Fibroblast of lung (primary cell): ENCODE data around the gene SAG.

Experiments
- EZH2 ChIP-seq: IDR thresholded peaks from 2 replicates; pipeline ENCODE4 v1.5.1; 2012; ENCODE audit warnings: low read length, control low read depth, mild to moderate bottlenecking; ENCODE audit errors: missing control alignments
- TF ChIP-seq, protein P1 (sequence below), 2 donors: IDR thresholded peaks in 1 of 2; conservative IDR thresholded peaks in 1 of 2; 1 replicate in 1 of 2; 2 replicates in 1 of 2; pipeline ENCODE4 v1.5.1; 2011 to 2012; ENCODE audit warnings: low read length in 2 of 2, control low read depth in 1 of 2, inconsistent platforms in 1 of 2, low read depth in 1 of 2, mild to moderate bottlenecking in 1 of 2

- TF ChIP-seq, protein P1, sequence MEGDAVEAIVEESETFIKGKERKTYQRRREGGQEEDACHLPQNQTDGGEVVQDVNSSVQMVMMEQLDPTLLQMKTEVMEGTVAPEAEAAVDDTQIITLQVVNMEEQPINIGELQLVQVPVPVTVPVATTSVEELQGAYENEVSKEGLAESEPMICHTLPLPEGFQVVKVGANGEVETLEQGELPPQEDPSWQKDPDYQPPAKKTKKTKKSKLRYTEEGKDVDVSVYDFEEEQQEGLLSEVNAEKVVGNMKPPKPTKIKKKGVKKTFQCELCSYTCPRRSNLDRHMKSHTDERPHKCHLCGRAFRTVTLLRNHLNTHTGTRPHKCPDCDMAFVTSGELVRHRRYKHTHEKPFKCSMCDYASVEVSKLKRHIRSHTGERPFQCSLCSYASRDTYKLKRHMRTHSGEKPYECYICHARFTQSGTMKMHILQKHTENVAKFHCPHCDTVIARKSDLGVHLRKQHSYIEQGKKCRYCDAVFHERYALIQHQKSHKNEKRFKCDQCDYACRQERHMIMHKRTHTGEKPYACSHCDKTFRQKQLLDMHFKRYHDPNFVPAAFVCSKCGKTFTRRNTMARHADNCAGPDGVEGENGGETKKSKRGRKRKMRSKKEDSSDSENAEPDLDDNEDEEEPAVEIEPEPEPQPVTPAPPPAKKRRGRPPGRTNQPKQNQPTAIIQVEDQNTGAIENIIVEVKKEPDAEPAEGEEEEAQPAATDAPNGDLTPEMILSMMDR (conservative IDR thresholded peaks at IDR 0.05 in 1 of 2, IDR thresholded peaks at IDR 0.05 in 1 of 2; ENCODE audit: low read depth in 1 of 2, low read length in 2 of 2): no peak
- TF ChIP-seq EZH2: no peak
Observed at GRCh38 chr2:233300401-233300800, 7.2 kb upstream of the SAG start.
